ENCODE data around the gene NELL1.

The NELL1 gene

DNA sequence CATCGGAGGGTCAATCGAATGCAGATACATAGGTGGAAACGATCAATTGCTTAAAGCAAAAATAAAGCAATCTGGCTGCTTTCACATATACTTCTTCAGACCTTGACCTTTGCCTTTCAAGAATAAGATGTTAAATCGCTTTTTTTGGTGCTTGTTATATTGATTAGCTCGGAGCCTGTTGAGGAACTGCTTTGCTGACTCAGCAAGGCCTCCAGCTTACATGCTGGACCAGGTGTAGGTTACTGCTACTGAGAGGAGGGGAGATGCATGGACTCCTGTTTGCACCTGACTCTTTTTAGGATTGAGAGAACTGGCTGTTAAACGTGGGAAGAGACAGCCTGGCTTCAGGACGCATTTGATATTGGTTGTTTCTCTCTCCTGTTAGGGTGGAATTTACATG is 31.3 kb upstream of the NELL1 start:
- no peak overlapping the region for H3K27ac ChIP-seq (ENCODE audit: low read depth, low read length)
- no peaks in the 10 kb centered on the region for H3K36me3 ChIP-seq (ENCODE audit: insufficient read depth, low read length)
- H3K4me3 ChIP-seq (ENCODE audit: low read depth in 1 of 2, low read length in 2 of 2): no peak overlapping the region
- no peaks in the 10 kb centered on the region for H3K27me3 ChIP-seq (ENCODE audit: control insufficient read depth in 1 of 2, insufficient read depth in 2 of 2, low read length in 2 of 2)
- H3K4me1 ChIP-seq (ENCODE audit: insufficient read depth, low read length): no peaks in the 10 kb centered on the region
- H3K9ac ChIP-seq (ENCODE audit: low read length): no peak overlapping the region
- H3K9me3 ChIP-seq (ENCODE audit: low read length): no peaks in the 10 kb centered on the region

DNA sequence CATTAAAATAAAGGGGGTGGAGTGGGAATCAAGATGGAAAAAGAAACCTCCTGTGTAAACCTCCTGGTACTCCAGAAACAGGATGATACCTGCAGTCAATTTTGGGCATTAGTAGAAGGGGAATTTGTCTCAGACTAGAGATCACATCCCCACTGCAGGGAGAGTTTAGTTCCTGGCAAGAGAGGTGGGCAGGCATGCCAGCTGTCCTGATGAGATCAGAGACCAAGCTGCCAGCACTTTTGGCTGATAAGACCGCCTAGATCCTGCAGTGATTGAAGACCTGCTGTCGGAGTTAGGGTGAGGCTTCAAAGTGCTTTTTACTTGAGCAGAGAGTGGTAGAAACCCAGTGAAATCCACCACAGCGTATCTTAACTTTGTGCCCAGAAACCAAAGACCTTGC is 29.7 kb upstream of the NELL1 start:
- H3K27me3 ChIP-seq (ENCODE audit: control insufficient read depth in 1 of 2, insufficient read depth in 2 of 2, low read length in 2 of 2): no peaks in the 10 kb centered on the region
- H3K4me3 ChIP-seq (ENCODE audit: low read depth in 1 of 2, low read length in 2 of 2): no peak overlapping the region
- no peak overlapping the region for H3K27ac ChIP-seq (ENCODE audit: low read depth, low read length)
- no peaks in the 10 kb centered on the region for H3K4me1 ChIP-seq (ENCODE audit: insufficient read depth, low read length)
- H3K9me3 ChIP-seq (ENCODE audit: low read length): no peaks in the 10 kb centered on the region
- H3K9ac ChIP-seq (ENCODE audit: low read length): no peak overlapping the region
- no peaks in the 10 kb centered on the region for H3K36me3 ChIP-seq (ENCODE audit: insufficient read depth, low read length)

DNA sequence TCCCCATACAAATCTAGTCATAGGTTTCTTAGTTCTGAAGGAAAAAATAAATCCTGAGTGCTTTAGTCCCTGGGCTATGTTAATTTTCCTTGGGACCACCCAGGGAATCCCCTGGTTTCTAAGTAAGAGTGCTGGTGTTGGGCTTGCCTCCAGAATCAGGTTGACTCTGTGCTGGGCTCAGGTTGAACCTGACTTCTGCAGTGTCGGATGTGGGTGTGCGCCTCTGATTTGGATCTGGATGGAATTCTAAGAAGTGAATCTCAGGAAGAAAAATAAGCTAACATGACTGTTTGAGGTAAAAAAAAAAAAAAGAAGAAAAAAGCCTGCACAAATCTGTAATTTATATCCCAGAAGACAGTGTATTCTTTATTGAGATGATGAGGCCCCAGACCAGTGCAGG is 29.0 kb upstream of the NELL1 start:
- H3K9ac ChIP-seq (ENCODE audit: low read length): no peak overlapping the region
- H3K4me1 ChIP-seq (ENCODE audit: insufficient read depth, low read length): no peaks in the 10 kb centered on the region
- no peaks in the 10 kb centered on the region for H3K36me3 ChIP-seq (ENCODE audit: insufficient read depth, low read length)
- H3K9me3 ChIP-seq (ENCODE audit: low read length): no peaks in the 10 kb centered on the region
- H3K27ac ChIP-seq (ENCODE audit: low read depth, low read length): no peak overlapping the region
- no peak overlapping the region for H3K4me3 ChIP-seq (ENCODE audit: low read depth in 1 of 2, low read length in 2 of 2)
- H3K27me3 ChIP-seq (ENCODE audit: control insufficient read depth in 1 of 2, insufficient read depth in 2 of 2, low read length in 2 of 2): no peaks in the 10 kb centered on the region

DNA sequence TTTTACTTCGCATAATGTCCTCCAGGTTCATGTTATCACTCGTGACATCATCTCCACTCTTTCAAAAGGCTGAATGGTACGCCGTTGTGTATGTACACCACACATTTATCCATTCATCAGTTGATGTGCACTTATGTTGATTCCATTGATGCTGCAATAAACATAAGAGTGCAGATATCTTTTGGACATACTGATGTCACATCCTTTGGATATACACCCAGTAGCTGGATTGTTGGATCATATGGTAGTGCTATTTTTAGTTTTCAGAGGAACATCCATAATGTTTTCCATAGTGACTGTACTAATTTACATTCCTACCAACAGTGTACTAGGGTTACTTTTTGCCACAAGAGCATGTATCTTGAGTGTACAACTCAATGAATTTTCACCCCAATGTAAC is 25.0 kb upstream of the NELL1 start:
- no peak overlapping the region for H3K27ac ChIP-seq (ENCODE audit: low read depth, low read length)
- no peak overlapping the region for H3K4me3 ChIP-seq (ENCODE audit: low read depth in 1 of 2, low read length in 2 of 2)
- no peaks in the 10 kb centered on the region for H3K9me3 ChIP-seq (ENCODE audit: low read length)
- no peaks in the 10 kb centered on the region for H3K27me3 ChIP-seq (ENCODE audit: control insufficient read depth in 1 of 2, insufficient read depth in 2 of 2, low read length in 2 of 2)
- H3K9ac ChIP-seq (ENCODE audit: low read length): no peak overlapping the region
- no peaks in the 10 kb centered on the region for H3K4me1 ChIP-seq (ENCODE audit: insufficient read depth, low read length)
- H3K36me3 ChIP-seq (ENCODE audit: insufficient read depth, low read length): no peaks in the 10 kb centered on the region

DNA sequence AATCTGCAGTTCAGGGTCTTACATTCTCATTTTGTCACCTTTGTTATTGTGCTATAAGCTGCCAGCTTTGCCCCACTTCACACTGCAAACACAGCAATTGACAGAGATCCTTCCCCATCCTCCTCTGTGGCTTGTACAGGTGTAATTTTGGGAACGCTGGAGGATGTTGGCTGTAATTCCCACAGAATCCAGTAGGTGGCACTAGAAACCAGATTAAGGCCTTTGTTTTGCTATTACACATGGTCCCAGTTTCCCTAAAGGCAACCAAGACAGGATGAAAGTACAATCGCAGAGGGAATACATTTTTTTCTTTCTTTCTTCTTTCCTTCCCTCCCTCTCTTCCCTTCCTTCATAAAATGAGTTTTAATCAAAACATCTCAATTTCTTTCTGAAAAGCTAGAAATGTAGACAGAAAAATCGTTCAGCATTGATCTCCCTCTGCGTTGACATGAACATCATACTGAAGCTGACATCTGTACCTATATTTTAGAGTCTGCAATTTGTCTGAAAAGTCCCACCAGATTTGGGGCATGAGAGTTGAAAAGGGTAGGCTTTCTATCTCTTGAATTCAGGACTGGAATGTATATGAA is 21.3 kb upstream of the NELL1 start:
- Histone ChIP-seq H3K27ac (ENCODE audit: low read depth, low read length) (no peak overlapping the region), H3K4me1 (ENCODE audit: insufficient read depth, low read length) (no peaks in the 10 kb centered on the region), H3K27me3 (ENCODE audit: control insufficient read depth in 1 of 2, insufficient read depth in 2 of 2, low read length in 2 of 2) (no peaks in the 10 kb centered on the region), H3K9ac (ENCODE audit: low read length) (no peak overlapping the region), H3K4me3 (ENCODE audit: low read depth in 1 of 2, low read length in 2 of 2) (no peak overlapping the region), H3K9me3 (ENCODE audit: low read length) (no peaks in the 10 kb centered on the region), H3K36me3 (ENCODE audit: insufficient read depth, low read length) (no peaks in the 10 kb centered on the region)

DNA sequence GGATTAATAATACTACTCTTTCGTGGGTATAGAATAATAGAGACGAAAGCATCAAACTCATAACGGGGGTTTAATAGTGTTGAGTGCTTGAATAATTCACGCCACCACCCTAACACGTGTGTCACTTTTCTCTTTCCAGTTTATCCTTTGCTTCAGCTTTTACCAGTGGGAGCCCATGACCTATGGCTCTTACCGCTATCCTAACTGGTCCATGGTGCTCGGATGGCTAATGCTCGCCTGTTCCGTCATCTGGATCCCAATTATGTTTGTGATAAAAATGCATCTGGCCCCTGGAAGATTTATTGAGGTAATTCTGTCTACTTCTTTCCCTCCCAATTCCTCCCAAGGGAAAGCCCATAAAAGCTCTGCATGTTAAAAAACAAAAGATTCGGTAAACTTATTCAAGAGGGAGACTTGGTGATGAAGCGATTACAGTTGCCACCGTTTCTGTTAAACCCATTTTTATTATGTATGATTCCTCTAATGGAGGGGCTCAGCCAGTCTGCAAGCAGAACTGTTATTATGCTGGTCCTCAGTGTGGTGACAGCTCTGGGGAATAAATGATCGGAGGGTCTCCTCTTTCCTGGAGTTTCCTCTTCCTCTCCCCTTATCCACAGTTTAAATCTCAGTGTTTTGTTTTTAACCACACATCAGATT is 17.1 kb upstream of the NELL1 start:
- Histone ChIP-seq H3K27ac (ENCODE audit: low read depth, low read length) (no peak overlapping the region), H3K36me3 (ENCODE audit: insufficient read depth, low read length) (no peaks in the 10 kb centered on the region), H3K9me3 (ENCODE audit: low read length) (no peaks in the 10 kb centered on the region), H3K4me1 (ENCODE audit: insufficient read depth, low read length) (no peaks in the 10 kb centered on the region), H3K4me3 (ENCODE audit: low read depth in 1 of 2, low read length in 2 of 2) (no peak overlapping the region), H3K9ac (ENCODE audit: low read length) (no peak overlapping the region), H3K27me3 (ENCODE audit: control insufficient read depth in 1 of 2, insufficient read depth in 2 of 2, low read length in 2 of 2) (no peaks in the 10 kb centered on the region)

DNA sequence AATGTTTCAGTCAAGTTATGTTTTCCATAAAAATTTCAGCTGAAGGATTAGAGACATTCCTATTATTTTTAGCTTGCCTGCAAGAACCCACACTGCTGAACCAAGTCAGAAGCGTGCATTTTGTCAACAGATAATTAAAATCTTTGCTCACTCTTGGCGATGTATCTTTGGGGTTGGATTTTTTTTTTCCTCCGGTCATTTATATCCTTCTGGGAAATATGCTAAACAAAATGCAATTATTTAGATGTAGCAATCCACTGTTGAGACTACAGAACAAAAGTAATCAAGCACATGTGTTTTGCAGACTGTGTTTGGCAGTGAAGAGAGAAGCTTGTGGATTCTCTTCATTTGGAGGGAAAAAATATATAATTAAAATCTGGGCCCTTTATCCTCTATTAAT is 15.3 kb upstream of the NELL1 start:
- Histone ChIP-seq H3K4me3 (ENCODE audit: low read depth in 1 of 2, low read length in 2 of 2) (no peak overlapping the region), H3K36me3 (ENCODE audit: insufficient read depth, low read length) (no peaks in the 10 kb centered on the region), H3K27ac (ENCODE audit: low read depth, low read length) (no peak overlapping the region), H3K9ac (ENCODE audit: low read length) (no peak overlapping the region), H3K9me3 (ENCODE audit: low read length) (no peaks in the 10 kb centered on the region), H3K4me1 (ENCODE audit: insufficient read depth, low read length) (no peaks in the 10 kb centered on the region), H3K27me3 (ENCODE audit: control insufficient read depth in 1 of 2, insufficient read depth in 2 of 2, low read length in 2 of 2) (no peaks in the 10 kb centered on the region)

DNA sequence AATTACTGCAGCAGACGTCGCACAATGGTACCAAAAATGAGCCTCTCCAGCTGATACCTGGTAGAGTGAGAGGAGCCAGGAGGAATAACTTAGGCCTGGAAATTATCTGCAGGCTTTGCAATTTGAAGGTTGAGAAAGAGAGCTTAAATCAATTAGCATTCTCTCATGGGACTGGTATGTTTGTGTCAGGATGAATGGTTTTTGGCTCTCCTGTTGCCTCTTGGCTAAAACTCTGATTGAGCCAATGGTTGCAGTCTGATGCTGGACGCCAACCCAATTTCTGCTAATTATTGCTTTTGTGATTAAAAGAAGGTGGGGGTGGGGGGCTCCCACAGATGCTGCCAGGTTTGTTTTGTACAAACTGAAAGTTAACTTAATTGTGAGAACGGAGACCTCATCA is 12.5 kb upstream of the NELL1 start:
- Histone ChIP-seq H3K9ac (ENCODE audit: low read length) (no peak overlapping the region), H3K4me1 (ENCODE audit: insufficient read depth, low read length) (no peaks in the 10 kb centered on the region), H3K27me3 (ENCODE audit: control insufficient read depth in 1 of 2, insufficient read depth in 2 of 2, low read length in 2 of 2) (no peaks in the 10 kb centered on the region), H3K9me3 (ENCODE audit: low read length) (no peaks in the 10 kb centered on the region), H3K27ac (ENCODE audit: low read depth, low read length) (no peak overlapping the region), H3K36me3 (ENCODE audit: insufficient read depth, low read length) (no peaks in the 10 kb centered on the region), H3K4me3 (ENCODE audit: low read depth in 1 of 2, low read length in 2 of 2) (no peak overlapping the region)

DNA sequence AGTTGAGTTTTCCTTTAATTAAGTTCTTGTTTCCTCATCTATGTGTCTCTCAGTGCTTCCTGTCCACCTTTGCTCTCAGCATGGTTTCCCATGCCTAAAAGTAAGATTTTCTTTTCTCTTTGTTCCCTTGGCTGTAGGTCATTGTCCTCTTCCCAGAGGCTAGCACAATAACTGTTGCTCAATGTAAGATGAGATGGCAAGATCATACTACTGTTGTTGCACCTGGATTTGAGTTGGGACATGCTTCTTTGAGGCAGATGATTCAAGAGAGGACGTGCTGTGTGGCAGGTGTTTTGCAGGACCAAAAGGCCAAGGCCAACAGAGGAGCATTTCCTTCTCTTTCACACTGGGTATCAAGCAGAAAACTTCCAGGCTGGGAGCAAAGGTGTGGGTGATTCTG is 11.3 kb upstream of the NELL1 start:
- Histone ChIP-seq H3K9me3 (ENCODE audit: low read length) (no peaks in the 10 kb centered on the region), H3K4me1 (ENCODE audit: insufficient read depth, low read length) (no peaks in the 10 kb centered on the region), H3K4me3 (ENCODE audit: low read depth in 1 of 2, low read length in 2 of 2) (no peak overlapping the region), H3K9ac (ENCODE audit: low read length) (no peak overlapping the region), H3K36me3 (ENCODE audit: insufficient read depth, low read length) (no peaks in the 10 kb centered on the region), H3K27ac (ENCODE audit: low read depth, low read length) (no peak overlapping the region), H3K27me3 (ENCODE audit: control insufficient read depth in 1 of 2, insufficient read depth in 2 of 2, low read length in 2 of 2) (no peaks in the 10 kb centered on the region)

DNA sequence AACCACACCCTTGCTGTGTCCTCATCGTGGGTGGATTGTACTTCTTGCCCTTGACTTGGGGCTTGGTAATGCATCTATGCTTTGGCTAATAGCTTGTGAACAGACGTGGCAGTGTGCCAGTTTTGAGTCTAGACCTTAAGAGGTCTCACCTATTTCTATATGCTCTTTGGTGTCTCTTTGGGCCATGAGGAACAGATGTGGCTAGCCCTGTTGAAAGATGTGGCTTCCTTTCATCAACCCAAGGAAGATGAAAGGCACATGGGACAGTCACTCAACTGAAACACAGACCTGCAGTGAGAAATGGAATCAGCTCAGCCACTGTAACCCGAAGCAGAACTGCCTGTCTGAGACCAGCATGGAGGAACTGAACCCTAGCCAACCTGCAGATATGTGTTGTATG is 7.9 kb upstream of the NELL1 start:
- Histone ChIP-seq H3K4me1 (ENCODE audit: insufficient read depth, low read length) (no peaks in the 10 kb centered on the region), H3K9ac (ENCODE audit: low read length) (no peak overlapping the region), H3K9me3 (ENCODE audit: low read length) (no peaks in the 10 kb centered on the region), H3K27ac (ENCODE audit: low read depth, low read length) (no peak overlapping the region), H3K36me3 (ENCODE audit: insufficient read depth, low read length) (no peaks in the 10 kb centered on the region), H3K4me3 (ENCODE audit: low read depth in 1 of 2, low read length in 2 of 2) (no peak overlapping the region), H3K27me3 (ENCODE audit: control insufficient read depth in 1 of 2, insufficient read depth in 2 of 2, low read length in 2 of 2) (no peaks in the 10 kb centered on the region)

DNA sequence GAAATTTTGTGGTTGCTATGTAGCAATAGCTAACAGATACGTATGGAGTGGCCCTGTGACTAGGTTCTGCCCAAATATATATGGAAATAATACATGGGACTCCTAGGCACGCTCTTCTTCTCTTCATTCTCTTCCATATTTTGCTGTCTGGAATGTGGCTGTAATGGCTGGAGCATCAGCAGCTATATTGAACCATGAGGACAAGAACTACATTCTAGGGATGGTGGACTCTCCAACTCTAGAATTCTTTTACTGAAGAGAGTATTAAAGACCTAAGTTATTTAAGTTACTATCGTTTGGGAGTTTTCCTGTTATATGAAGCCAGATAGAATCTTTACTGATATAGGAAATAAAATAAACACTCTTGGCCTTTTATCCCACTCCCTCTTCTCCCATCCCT is 7.5 kb upstream of the NELL1 start:
- Histone ChIP-seq H3K4me1 (ENCODE audit: insufficient read depth, low read length) (no peaks in the 10 kb centered on the region), H3K27me3 (ENCODE audit: control insufficient read depth in 1 of 2, insufficient read depth in 2 of 2, low read length in 2 of 2) (no peaks in the 10 kb centered on the region), H3K36me3 (ENCODE audit: insufficient read depth, low read length) (no peaks in the 10 kb centered on the region), H3K4me3 (ENCODE audit: low read depth in 1 of 2, low read length in 2 of 2) (no peak overlapping the region), H3K27ac (ENCODE audit: low read depth, low read length) (no peak overlapping the region), H3K9me3 (ENCODE audit: low read length) (no peaks in the 10 kb centered on the region), H3K9ac (ENCODE audit: low read length) (no peak overlapping the region)

DNA sequence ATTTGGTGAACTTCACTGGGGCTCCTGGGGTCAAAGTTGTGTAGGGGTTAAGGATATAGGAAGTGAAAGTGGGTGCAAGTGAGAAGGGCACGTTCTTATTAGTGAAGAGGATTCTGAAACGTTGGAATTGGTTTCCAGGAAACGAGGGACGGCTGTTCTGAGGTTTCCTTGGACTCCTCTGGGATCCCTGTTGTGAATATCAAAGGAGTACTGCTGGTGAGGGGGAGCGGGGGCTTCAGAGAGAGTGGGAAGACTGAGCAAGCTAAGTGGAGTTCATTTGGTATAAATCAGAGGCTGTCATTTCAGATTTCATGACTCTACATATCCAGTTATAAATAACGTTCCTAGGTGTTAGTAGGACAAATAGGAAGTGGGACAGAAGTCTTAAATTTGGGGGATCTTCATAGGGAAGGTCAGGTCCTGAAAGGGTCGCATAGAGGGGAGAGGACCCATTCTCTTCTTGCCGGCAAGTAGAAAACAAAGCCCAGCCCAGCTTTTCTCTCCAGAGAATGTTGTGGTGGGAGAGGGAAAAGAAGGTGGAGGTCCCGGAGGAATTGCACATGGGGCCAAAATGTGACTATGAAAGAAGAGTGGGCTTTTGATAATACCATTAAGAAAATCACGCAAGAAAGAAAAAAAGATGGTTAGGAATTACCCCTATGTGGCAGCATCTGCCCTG is 1.1 kb upstream of the NELL1 start:
- Histone ChIP-seq H3K4me1 (ENCODE audit: insufficient read depth, low read length) (no peaks in the 10 kb centered on the region), H3K4me3 (ENCODE audit: low read depth in 1 of 2, low read length in 2 of 2) (no peak overlapping the region), H3K27me3 (ENCODE audit: control insufficient read depth in 1 of 2, insufficient read depth in 2 of 2, low read length in 2 of 2) (peaks cover 26 to 29% of the 10 kb centered on the region in 2 donors)

More for the DNA sequence above, 1.1 kb upstream of the NELL1 start:
- Histone ChIP-seq H3K36me3 (ENCODE audit: insufficient read depth, low read length) (no peaks in the 10 kb centered on the region), H3K27ac (ENCODE audit: low read depth, low read length) (no peak overlapping the region), H3K9me3 (ENCODE audit: low read length) (no peaks in the 10 kb centered on the region), H3K9ac (ENCODE audit: low read length) (no peak overlapping the region)

Measured in muscle layer of colon (tissue), 2 donors.